Measurements from ENCODE around the gene HAUS7. TPM values are rescaled to one million over a fixed set of nuclear protein-coding genes. Genes with fewer than 3 reads are reported as not detected.

The HAUS7 gene
- total RNA-seq, 2 experiments from 2014 or later, result 42.5 to 47.9 TPM

DNA sequence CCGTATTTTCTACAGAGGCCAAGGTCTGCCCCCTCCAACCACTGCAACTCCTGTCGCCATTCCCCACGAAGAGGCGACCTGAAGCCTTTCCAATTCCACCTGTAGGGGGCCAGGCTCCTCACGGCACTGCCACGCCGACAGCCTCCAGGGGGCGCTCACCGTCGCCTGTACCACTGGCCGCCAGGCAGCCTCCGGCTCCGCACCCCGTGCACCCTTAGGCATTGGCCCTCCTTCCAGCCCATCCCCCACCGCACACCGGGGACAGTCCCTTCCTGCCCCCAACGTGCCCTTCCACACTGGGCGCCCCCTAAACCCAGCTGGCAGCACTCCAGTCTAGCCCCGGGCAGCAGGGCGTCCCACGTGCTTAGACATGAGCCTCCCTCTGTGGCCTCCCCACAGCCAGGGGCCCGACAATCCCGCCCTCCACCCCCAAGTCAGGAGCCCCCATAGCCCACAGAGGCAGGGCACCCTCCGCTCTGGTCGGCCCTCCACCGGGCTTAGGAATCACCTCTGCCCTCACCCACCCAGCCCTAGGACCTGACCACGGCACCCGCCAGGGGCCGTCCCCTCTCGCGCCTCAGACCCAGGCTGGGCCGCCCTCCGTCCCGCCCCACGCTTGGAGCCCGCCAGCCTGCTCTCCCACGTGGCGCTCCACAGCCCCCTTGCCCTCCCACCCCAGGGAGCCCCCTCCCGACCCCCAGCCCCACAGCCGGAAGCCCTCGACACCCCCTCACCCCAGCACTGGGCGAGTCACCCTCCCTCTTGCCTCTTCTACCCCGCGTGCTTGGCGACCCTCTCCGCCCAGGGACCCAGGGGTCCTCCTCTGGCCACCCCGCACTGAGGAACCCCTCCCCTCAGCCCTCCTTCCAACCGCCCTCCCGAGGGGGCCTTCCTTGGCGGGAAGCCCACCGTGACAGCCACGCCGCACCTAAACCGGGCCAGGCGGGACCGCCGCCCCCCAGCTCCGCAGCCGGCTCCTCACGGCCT is 69.9 kb downstream of the HAUS7 start:
- Histone ChIP-seq H3K4me1 (ENCODE audit: insufficient read depth, low read length, poor library complexity, severe bottlenecking) (no peaks in the 10 kb centered on the region), H3K4me2 (ENCODE audit: low read length) (no peak overlapping the region), H4K20me1 (ENCODE audit: insufficient read depth, low read length) (no peaks in the 10 kb centered on the region), H3K9me2 (ENCODE audit: insufficient read depth, low read length) (no peaks in the 10 kb centered on the region), H3K36me3 (ENCODE audit: insufficient read depth, low read length) (no peaks in the 10 kb centered on the region), H3K79me2 (ENCODE audit: insufficient read depth, low read depth, low read length) (no peaks in the 10 kb centered on the region), H3K9me3 (ENCODE audit: low read length) (no peaks in the 10 kb centered on the region), H3K27ac (ENCODE audit: low read depth, low read length, poor library complexity, severe bottlenecking) (no peak overlapping the region), H2AFZ (ENCODE audit: low read length) (no peak overlapping the region), H3K4me3 (ENCODE audit: low read depth, low read length, poor library complexity, severe bottlenecking) (no peak overlapping the region)
- TF ChIP-seq EZH2phosphoT487 (IDR thresholded peaks at IDR 0.05; ENCODE audit: borderline replicate concordance, low read depth, low read length), result no peak
- TF ChIP-seq, protein P1, sequence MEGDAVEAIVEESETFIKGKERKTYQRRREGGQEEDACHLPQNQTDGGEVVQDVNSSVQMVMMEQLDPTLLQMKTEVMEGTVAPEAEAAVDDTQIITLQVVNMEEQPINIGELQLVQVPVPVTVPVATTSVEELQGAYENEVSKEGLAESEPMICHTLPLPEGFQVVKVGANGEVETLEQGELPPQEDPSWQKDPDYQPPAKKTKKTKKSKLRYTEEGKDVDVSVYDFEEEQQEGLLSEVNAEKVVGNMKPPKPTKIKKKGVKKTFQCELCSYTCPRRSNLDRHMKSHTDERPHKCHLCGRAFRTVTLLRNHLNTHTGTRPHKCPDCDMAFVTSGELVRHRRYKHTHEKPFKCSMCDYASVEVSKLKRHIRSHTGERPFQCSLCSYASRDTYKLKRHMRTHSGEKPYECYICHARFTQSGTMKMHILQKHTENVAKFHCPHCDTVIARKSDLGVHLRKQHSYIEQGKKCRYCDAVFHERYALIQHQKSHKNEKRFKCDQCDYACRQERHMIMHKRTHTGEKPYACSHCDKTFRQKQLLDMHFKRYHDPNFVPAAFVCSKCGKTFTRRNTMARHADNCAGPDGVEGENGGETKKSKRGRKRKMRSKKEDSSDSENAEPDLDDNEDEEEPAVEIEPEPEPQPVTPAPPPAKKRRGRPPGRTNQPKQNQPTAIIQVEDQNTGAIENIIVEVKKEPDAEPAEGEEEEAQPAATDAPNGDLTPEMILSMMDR (conservative IDR thresholded peaks at IDR 0.05; ENCODE audit: low read length), result peak; percentile 93
- no TSS peak for BruUV-seq (replicated peaks)
- intact Hi-C loops (cut with micrococcal nuclease; ENCODE audit: unreplicated experiment), result no loop called here
- ChIA-PET POLR2A (no interaction called here), CTCF (ENCODE audit: unreplicated experiment) (no interaction called here)
- DNase-seq (ENCODE audit: low spot score), result peak; percentile 63

DNA sequence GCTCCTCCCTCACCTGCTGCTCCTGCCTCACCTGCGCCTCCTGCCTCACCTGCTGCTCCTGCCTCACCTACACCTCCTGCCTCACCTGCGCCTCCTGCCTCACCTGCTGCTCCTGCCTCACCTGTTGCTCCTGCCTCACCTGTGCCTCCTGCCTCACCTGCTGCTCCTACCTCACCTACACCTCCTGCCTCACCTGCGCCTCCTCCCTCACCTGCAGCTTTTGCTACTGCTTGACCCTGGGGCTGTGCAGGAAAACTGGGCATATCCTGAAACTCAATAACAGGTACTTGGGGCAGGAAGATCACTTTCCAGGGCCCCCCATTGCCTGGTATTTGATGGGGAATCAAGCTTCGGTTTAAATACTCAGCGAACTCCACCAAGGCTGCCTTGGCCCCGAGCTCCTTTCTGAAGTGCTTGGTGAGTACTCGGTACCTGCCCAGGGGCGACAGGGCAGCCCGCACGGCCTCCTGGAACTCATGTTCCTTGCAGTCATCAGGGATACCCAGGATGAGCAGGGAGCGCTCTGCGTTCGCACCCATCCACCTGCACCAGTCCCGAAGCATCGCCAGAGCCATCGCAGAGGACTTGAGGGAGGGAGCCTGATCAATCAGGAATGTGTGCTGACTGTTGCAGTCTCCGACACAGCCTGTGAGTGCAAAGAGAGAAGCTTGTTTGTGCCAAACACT is 72.0 kb downstream of the HAUS7 start:
- Histone ChIP-seq H3K4me2 (ENCODE audit: low read length) (no peak overlapping the region), H3K4me1 (ENCODE audit: insufficient read depth, low read length, poor library complexity, severe bottlenecking) (no peaks in the 10 kb centered on the region), H3K9me3 (ENCODE audit: low read length) (no peaks in the 10 kb centered on the region), H3K27ac (ENCODE audit: low read depth, low read length, poor library complexity, severe bottlenecking) (no peak overlapping the region), H2AFZ (ENCODE audit: low read length) (no peak overlapping the region), H4K20me1 (ENCODE audit: insufficient read depth, low read length) (no peaks in the 10 kb centered on the region), H3K79me2 (ENCODE audit: insufficient read depth, low read depth, low read length) (no peaks in the 10 kb centered on the region), H3K36me3 (ENCODE audit: insufficient read depth, low read length) (no peaks in the 10 kb centered on the region), H3K4me3 (ENCODE audit: low read depth, low read length, poor library complexity, severe bottlenecking) (no peak overlapping the region), H3K9me2 (ENCODE audit: insufficient read depth, low read length) (no peaks in the 10 kb centered on the region)
- BruUV-seq (replicated peaks), result no TSS peak
- TF ChIP-seq EZH2phosphoT487 (IDR thresholded peaks at IDR 0.05; ENCODE audit: borderline replicate concordance, low read depth, low read length), result no peak
- TF ChIP-seq, protein P1 (conservative IDR thresholded peaks at IDR 0.05; ENCODE audit: low read length), result no peak
- POLR2A ChIA-PET, result no interaction called here
- no peak for DNase-seq (ENCODE audit: low spot score)
- CTCF ChIA-PET (ENCODE audit: unreplicated experiment), result no interaction called here
- intact Hi-C loops (cut with micrococcal nuclease; ENCODE audit: unreplicated experiment), result no loop called here

Small RNAs within 50 kb of the gene (small RNA-seq; reads per million reads assigned to genes)
- gene RN7SL667P, result not detected

Other genes starting within 250 kb of the HAUS7 start
- gene PNMA6F, start 148.8 kb downstream of the HAUS7 start, total RNA-seq (2014; rRNA removed; shearing (Covaris generic)), result not detected in 2 replicates
- not detected in 2 replicates for gene PNMA6F, start 148.8 kb downstream of the HAUS7 start, total RNA-seq (2022)
- gene ZNF275, start 136.4 kb downstream of the HAUS7 start, total RNA-seq (2014; rRNA removed; shearing (Covaris generic)), result 17.9 and 19.6 TPM in 2 replicates
- gene ZNF275, start 136.4 kb downstream of the HAUS7 start, total RNA-seq (2022), result 20.2 and 34.6 TPM in 2 replicates
- gene PNMA6E, start 69.2 kb downstream of the HAUS7 start, total RNA-seq (2014; rRNA removed; shearing (Covaris generic)), result not detected in 2 replicates
- gene PNMA6E, start 69.2 kb downstream of the HAUS7 start, total RNA-seq (2022), result not detected in 2 replicates
- 0.03 TPM in 1 of 2 replicates, not detected in the other for gene ZFP92, start 59.1 kb downstream of the HAUS7 start, total RNA-seq (2014; rRNA removed; shearing (Covaris generic))
- gene ZFP92, start 59.1 kb downstream of the HAUS7 start, total RNA-seq (2022), result not detected in 2 replicates
- gene TREX2, start 24.5 kb downstream of the HAUS7 start, total RNA-seq (2014; rRNA removed; shearing (Covaris generic)), result 3.1 and 6.7 TPM in 2 replicates
- gene TREX2, start 24.5 kb downstream of the HAUS7 start, total RNA-seq (2022), result 2.4 and 3.7 TPM in 2 replicates
- gene BGN, start 24.4 kb upstream of the HAUS7 start, total RNA-seq (2014; rRNA removed; shearing (Covaris generic)), result not detected in 2 replicates
- gene BGN, start 24.4 kb upstream of the HAUS7 start, total RNA-seq (2022), result not detected in 2 replicates
- gene ATP2B3, start 47.1 kb upstream of the HAUS7 start, total RNA-seq (2014; rRNA removed; shearing (Covaris generic)), result not detected in 2 replicates
- gene ATP2B3, start 47.1 kb upstream of the HAUS7 start, total RNA-seq (2022), result not detected in 2 replicates
- gene CCNQ, start 128.6 kb upstream of the HAUS7 start, total RNA-seq (2014; rRNA removed; shearing (Covaris generic)), result 20.6 and 29.7 TPM in 2 replicates
- 12.0 and 13.9 TPM in 2 replicates for gene CCNQ, start 128.6 kb upstream of the HAUS7 start, total RNA-seq (2022)
- gene DUSP9, start 176.6 kb upstream of the HAUS7 start, total RNA-seq (2014; rRNA removed; shearing (Covaris generic)), result not detected in 2 replicates
- not detected in 2 replicates for gene DUSP9, start 176.6 kb upstream of the HAUS7 start, total RNA-seq (2022)
- gene PNCK, start 203.2 kb upstream of the HAUS7 start, total RNA-seq (2014; rRNA removed; shearing (Covaris generic)), result 0.19 and 1.1 TPM in 2 replicates
- gene PNCK, start 203.2 kb upstream of the HAUS7 start, total RNA-seq (2022), result not detected in 2 replicates
- not detected in 2 replicates for gene SLC6A8, start 217.3 kb upstream of the HAUS7 start, total RNA-seq (2014; rRNA removed; shearing (Covaris generic))
- not detected in 2 replicates for gene SLC6A8, start 217.3 kb upstream of the HAUS7 start, total RNA-seq (2022)